Thoracic aorta (tissue), 2 donors: ENCODE data around the gene SKAP1. TPM values are rescaled to one million over a fixed set of nuclear protein-coding genes. Genes with fewer than 3 reads are reported as not detected.

ENCODE experiments used
- ATAC-seq: fragments of 150-250 bp; one replicate; pipeline ENCODE4 v1.8.0; 2017; ENCODE audit warnings: low read depth; ENCODE audit not compliant: insufficient number of reproducible peaks, low FRiP score
- DNase-seq: peaks from one replicate; pipeline ENCODE4 v3.0.0-alpha.2; 2020; ENCODE audit warnings: low spot score
- H3K27ac ChIP-seq, 2 donors: fragments of 200-600 bp; sonication (generic); 1 replicate in 1 of 2; 2 replicates in 1 of 2; pipeline ENCODE4 v1.5.1; 2016; ENCODE audit warnings: mild to moderate bottlenecking in 2 of 2, moderate library complexity in 2 of 2
- H3K27me3 ChIP-seq: fragments of 200-600 bp; sonication (generic); replicated peaks from 2 replicates; pipeline ENCODE4 v1.6.0; 2016; ENCODE audit warnings: mild to moderate bottlenecking; ENCODE audit not compliant: insufficient read depth
- H3K36me3 ChIP-seq: fragments of 200-600 bp; sonication (generic); one replicate; pipeline ENCODE4 v1.5.1; 2016
- H3K4me1 ChIP-seq, 2 donors: fragments of 200-600 bp; sonication (generic); 1 replicate in 1 of 2; 2 replicates in 1 of 2; pipeline versions ENCODE4 v1.5.1 to v1.6.0; 2016; ENCODE audit warnings: low read depth in 2 of 2, mild to moderate bottlenecking in 1 of 2; ENCODE audit not compliant: control insufficient read depth in 1 of 2
- H3K4me3 ChIP-seq: fragments of 200-600 bp; sonication (generic); 2 replicates; pipeline ENCODE4 v1.5.1; 2016; ENCODE audit warnings: mild to moderate bottlenecking
- H3K9me3 ChIP-seq: fragments of 200-600 bp; sonication (generic); 2 replicates; pipeline ENCODE4 v1.5.1; 2016
- CTCF ChIP-seq: fragments of 200-600 bp; sonication (generic); IDR thresholded peaks from one replicate; pipeline ENCODE4 v1.5.1; 2019; ENCODE audit warnings: antibody characterized with exemption
- total RNA-seq, 2 donors: library from RNA; depleted of rRNA; stranded (reverse); fragments of >200 nt; gene quantifications; one replicate each; pipeline versions ENCODE4 v1.1.0 to v1.2.3, GENCODE V29; 2016

The SKAP1 gene
- total RNA-seq, 2 donors from 2014 or later: 2.6 TPM; not detected in 1

GRCh38 chr17:48392857-48393256 lies 37.2 kb downstream of the SKAP1 start:
- H3K4me3 ChIP-seq: peak overlapping the region; percentile 49
- no peak for DNase-seq
- H3K9me3 ChIP-seq: no peaks in the 10 kb centered on the region
- peak overlapping the region; percentile 51 to 65 for H3K27ac ChIP-seq
- H3K36me3 ChIP-seq: no peaks in the 10 kb centered on the region
- peaks cover 15 to 21% of the 10 kb centered on the region in 2 donors for H3K4me1 ChIP-seq
- ATAC-seq: no peak
- no peaks in the 10 kb centered on the region for H3K27me3 ChIP-seq
- no peak for TF ChIP-seq CTCF

GRCh38 chr17:48391444-48391843 lies 38.6 kb downstream of the SKAP1 start:
- H3K4me3 ChIP-seq: no peak overlapping the region
- H3K36me3 ChIP-seq: no peaks in the 10 kb centered on the region
- no peak overlapping the region for H3K27ac ChIP-seq
- no peaks in the 10 kb centered on the region for H3K9me3 ChIP-seq
- peaks cover 15 to 21% of the 10 kb centered on the region in 2 donors for H3K4me1 ChIP-seq
- DNase-seq (no peak), ATAC-seq (no peak)
- TF ChIP-seq CTCF: no peak
- no peaks in the 10 kb centered on the region for H3K27me3 ChIP-seq

- Histone ChIP-seq H3K36me3 (no peaks in the 10 kb centered on the region), H3K4me3 (no peak overlapping the region), H3K4me1 (peaks cover 15 to 21% of the 10 kb centered on the region in 2 donors), H3K27ac (no peak overlapping the region), H3K27me3 (no peaks in the 10 kb centered on the region), H3K9me3 (no peaks in the 10 kb centered on the region)
- TF ChIP-seq CTCF: no peak
- DNase-seq (no peak), ATAC-seq (no peak)
Measured at GRCh38 chr17:48389903-48390302, 40.1 kb downstream of the SKAP1 start.

GRCh38 chr17:48388955-48389743 lies 40.9 kb downstream of the SKAP1 start:
- TF ChIP-seq CTCF: no peak
- peaks cover 15 to 19% of the 10 kb centered on the region in 2 donors for H3K4me1 ChIP-seq
- H3K9me3 ChIP-seq: no peaks in the 10 kb centered on the region
- DNase-seq: no peak
- no peak overlapping the region for H3K27ac ChIP-seq
- ATAC-seq: no peak
- H3K36me3 ChIP-seq: no peaks in the 10 kb centered on the region
- no peak overlapping the region for H3K4me3 ChIP-seq
- H3K27me3 ChIP-seq: no peaks in the 10 kb centered on the region

- DNase-seq (no peak), ATAC-seq (no peak)
- no peak for TF ChIP-seq CTCF
- no peak overlapping the region for H3K27ac ChIP-seq
- no peaks in the 10 kb centered on the region for H3K36me3 ChIP-seq
- H3K4me3 ChIP-seq: no peak overlapping the region
- H3K27me3 ChIP-seq: no peaks in the 10 kb centered on the region
- no peaks in the 10 kb centered on the region for H3K9me3 ChIP-seq
- H3K4me1 ChIP-seq: peaks cover 0 to 4% of the 10 kb centered on the region in 2 donors
Measured at GRCh38 chr17:48386826-48387225, 43.2 kb downstream of the SKAP1 start.
